GM18909 (cell line): Measurements from ENCODE around the gene PDE11A.
A peak's percentile ranks its signal among the peaks of the same experiment; 100 is the strongest.
"Not testable (repeated sequence)": the region's sequence is repeated elsewhere in the genome, so short reads cannot be mapped to it uniquely, and the experiment has no call there.

Experiments
- ATAC-seq: cut with Tn5 transposase; IDR thresholded peaks from one replicate; pipeline ENCODE4 v1.9.1; 2021; ENCODE audit warnings: mild to moderate bottlenecking; ENCODE audit not compliant: unreplicated experiment, poor library complexity

Gene PDE11A

GRCh38 chr2:177832611-177833433 is 239.8 kb downstream of the PDE11A start:
- no peak for ATAC-seq

GRCh38 chr2:177830881-177831386 is 241.6 kb downstream of the PDE11A start:
- ATAC-seq = no peak

GRCh38 chr2:177828557-177828956 is 244.0 kb downstream of the PDE11A start:
- no peak for ATAC-seq

- no peak for ATAC-seq
These were observed 245.7 kb downstream of the PDE11A start for GRCh38 chr2:177826897-177827296.

DNA sequence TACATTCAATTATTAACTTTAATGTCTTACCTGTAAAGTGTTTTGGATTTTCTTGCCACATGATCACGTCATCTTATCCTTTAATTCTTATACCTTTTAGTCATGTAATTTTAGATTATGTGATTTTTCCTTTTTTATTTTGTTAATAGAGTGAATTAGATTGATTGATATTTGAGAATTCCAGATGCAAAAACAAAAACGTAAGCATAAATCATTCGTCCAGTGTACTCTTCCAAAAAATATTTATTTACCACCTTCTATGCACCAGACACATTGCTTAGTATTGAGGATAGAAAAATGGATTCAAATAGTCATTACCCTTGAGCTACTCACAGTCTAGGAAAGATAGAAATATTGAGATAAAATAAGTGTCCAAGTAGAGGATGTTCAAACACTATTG is 249.6 kb downstream of the PDE11A start:
- ATAC-seq = no peak

DNA sequence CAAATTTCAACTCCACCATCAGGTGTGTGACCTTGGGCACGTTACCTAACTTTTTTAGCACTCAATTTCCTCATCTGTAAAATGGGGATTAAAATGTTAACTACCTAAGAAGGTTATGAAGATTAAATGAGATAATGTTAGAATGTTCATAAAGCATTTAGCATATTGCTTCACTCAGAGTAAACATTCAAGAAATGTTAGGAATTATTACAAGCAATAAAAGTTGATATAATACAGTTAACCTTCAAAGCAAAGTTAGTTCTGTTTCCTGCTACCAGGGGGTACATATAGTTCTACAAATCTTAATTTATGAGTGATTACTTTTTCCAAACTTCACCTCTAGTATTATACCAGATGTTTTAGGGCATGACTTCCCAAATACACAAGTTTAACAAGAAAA is 254.2 kb downstream of the PDE11A start:
- ATAC-seq = no peak

- no peak for ATAC-seq
These were observed 255.3 kb downstream of the PDE11A start for GRCh38 chr2:177817300-177817699.

DNA sequence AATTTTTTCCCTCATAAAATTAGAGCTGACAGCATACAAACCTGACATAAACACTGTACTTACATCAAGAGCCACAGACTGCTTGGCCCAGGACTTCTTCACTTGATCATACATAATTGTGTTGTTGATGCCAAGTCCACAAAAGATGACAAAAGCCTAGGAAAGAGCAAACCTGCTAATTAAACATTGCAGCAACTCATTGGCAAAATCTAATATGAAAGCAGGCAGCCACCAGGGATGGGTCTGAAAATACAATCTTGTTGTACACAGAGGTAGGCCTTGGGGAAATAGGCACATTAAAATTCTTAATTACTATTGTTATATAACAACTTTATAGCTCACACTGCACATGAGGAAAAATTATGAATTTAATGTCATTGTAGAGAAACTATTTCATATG is 255.8 kb downstream of the PDE11A start:
- ATAC-seq = no peak

- no peak for ATAC-seq
These were observed 259.7 kb downstream of the PDE11A start for GRCh38 chr2:177812713-177813396.

GRCh38 chr2:177810906-177811305 is 261.7 kb downstream of the PDE11A start:
- ATAC-seq = no peak

GRCh38 chr2:177808984-177809809 is 263.4 kb downstream of the PDE11A start:
- no peak for ATAC-seq

- no peak for ATAC-seq
These were observed 266.6 kb downstream of the PDE11A start for GRCh38 chr2:177806025-177806424.

DNA sequence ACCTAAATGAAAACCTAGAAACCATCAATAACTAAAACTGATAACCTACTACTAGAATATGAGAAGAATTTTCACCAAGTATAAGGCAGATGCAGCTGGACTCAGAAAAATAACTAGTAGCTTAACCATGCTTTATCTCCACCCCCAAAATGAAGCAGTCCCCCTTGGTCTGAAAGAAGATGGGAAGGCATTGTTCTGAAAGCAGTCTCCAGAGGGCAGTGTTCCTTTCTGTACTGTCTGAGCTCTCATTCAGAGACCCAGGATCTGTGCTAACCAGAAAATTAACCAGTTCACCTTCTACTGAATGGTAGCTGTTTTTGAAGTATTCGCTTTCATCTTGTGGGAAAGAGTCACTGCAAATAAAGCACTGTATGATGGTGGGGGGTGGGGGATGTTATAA is 273.0 kb downstream of the PDE11A start:
- ATAC-seq = no peak

DNA sequence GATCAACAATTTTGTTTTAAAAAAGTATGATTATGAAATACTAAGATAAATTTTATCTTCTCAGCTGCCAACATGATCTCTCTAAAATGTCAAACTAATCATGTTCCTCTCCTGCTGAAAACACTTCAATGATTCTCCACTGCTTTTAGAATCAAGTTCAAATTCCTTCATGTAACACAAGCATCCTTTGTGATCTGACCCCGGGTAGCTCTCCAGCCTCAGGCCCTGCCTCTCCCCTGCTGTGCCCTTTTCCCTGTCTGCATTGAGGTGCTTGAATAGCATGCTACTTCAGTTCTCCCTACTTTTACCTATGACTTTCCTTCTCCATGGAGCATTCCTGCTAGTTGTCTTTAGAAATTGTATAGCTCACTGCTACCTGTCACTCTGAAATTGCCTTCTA is 274.8 kb downstream of the PDE11A start:
- no peak for ATAC-seq

DNA sequence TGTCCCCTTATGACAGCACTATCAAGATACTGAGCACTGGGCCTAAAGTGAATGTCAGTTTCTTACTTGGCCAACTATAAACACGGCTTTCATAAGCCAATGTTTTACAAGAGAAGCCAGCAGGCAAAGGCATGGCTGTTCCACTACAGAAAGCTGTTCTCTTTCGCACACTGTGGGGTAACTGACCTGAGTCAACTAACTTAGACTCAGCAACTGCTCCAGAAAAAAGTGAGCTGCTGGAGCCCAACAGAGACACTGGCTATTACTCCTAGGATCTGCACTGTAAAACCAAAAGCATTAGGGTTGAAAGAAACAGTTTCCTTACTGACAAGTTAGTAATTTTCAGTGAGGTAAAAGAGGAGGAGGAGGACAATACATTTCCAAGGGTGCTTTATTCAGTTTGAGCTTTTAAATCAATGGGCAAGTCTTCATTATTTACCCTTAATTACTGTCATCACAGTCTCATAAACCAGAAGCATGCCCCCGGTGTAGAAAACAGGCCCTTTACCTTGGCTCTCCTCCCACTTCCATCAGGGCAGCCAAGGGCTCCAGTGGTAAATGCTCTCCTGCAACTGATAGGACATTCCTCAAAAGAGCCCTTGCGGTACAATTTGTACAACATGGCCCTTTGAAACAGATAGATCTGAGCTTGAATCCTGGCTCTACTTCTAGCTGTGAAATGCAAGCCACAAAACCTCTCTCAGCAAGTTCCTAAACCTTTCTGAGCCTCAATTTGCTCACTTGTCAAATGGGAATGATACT is 275.7 kb downstream of the PDE11A start:
- no peak for ATAC-seq

DNA sequence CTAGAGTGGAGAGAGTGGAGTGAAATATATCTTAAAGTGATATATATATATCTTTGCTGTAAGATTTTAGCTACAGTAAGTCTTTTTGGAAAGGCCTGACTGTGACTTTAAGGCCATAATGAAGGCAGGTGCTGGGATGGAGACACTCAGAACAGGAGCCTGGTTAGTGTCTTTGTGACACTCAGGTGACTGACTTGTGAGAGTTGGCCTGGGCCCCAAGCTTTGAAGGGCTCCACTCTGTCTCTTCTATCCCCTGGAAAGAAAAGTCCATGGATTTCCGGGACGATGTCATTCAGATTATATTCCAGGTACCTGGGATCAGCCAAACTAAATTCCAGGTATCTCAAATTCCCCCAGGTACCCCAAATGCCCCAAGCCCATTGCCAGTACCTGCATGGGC is 276.6 kb downstream of the PDE11A start:
- no peak for ATAC-seq

- not testable (repeated sequence) for ATAC-seq
These were observed 287.4 kb downstream of the PDE11A start for GRCh38 chr2:177785143-177785542.

- no peak for ATAC-seq
These were observed 287.9 kb downstream of the PDE11A start for GRCh38 chr2:177784745-177785067.

- peak; percentile 98 for ATAC-seq
These were observed 288.5 kb downstream of the PDE11A start for GRCh38 chr2:177783835-177784744.
